Mucosa of rectum (tissue), 2 donors: ENCODE data around the gene NACAD.
"Not testable (repeated sequence)": the region's sequence is repeated elsewhere in the genome, so short reads cannot be mapped to it uniquely, and the experiment has no call there.

Source experiments
- H3K27ac ChIP-seq, 2 donors: one replicate each; pipeline ENCODE4 v1.7.0; 2013; ENCODE audit warnings: inconsistent platforms in 2 of 2, low read depth in 2 of 2, low read length in 2 of 2
- H3K27me3 ChIP-seq, 2 donors: one replicate each; pipeline ENCODE4 v1.7.0; 2013; ENCODE audit warnings: low read length in 2 of 2; ENCODE audit not compliant: control insufficient read depth in 2 of 2, insufficient read depth in 2 of 2
- H3K36me3 ChIP-seq, 2 donors: one replicate each; pipeline ENCODE4 v1.7.0; 2013; ENCODE audit warnings: low read length in 2 of 2; ENCODE audit not compliant: control insufficient read depth in 2 of 2, insufficient read depth in 2 of 2
- H3K4me1 ChIP-seq, 2 donors: one replicate each; pipeline ENCODE4 v1.7.0; 2013; ENCODE audit warnings: low read length in 2 of 2, mild to moderate bottlenecking in 1 of 2; ENCODE audit not compliant: control insufficient read depth in 2 of 2, insufficient read depth in 2 of 2
- H3K4me3 ChIP-seq, 2 donors: one replicate each; pipeline ENCODE4 v1.7.0; 2013; ENCODE audit warnings: low read length in 2 of 2
- H3K9ac ChIP-seq, 2 donors: one replicate each; pipeline ENCODE4 v1.7.0; 2013; ENCODE audit warnings: low read length in 2 of 2, low read depth in 1 of 2, mild to moderate bottlenecking in 1 of 2
- H3K9me3 ChIP-seq, 2 donors: one replicate each; pipeline ENCODE4 v1.7.0; 2013; ENCODE audit warnings: low read length in 2 of 2; ENCODE audit not compliant: control insufficient read depth in 2 of 2
- donor health status: healthy.
- donor health status: Normal muscosa, but diverticular disease.

NACAD gene

DNA sequence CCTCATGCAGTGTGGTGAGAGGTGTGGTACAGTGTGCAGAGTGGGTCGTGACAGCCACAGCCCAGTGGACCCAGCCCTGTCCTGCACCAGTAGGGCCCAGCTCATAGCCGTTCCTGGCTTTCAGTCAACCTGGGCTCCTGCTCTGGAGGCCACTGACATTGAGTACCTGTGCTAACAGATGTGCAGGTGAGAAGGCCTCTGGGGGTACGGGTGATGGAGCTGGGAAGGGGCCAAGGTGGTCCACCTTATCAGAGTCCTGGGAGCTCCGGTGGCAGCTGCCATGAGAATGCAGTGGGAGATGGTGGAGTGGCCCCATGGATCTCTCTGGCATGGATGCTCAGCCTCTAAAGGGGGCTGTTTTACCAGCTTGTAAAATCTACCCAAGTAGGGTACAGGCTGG, 28.8 kb upstream of the NACAD start:
- Histone ChIP-seq H3K9me3 (no peaks in the 10 kb centered on the region), H3K27ac (no peak overlapping the region), H3K4me1 (no peaks in the 10 kb centered on the region), H3K36me3 (no peaks in the 10 kb centered on the region), H3K4me3 (no peak overlapping the region), H3K27me3 (peaks cover 2 to 4% of the 10 kb centered on the region in 2 donors), H3K9ac (no peak overlapping the region)

DNA sequence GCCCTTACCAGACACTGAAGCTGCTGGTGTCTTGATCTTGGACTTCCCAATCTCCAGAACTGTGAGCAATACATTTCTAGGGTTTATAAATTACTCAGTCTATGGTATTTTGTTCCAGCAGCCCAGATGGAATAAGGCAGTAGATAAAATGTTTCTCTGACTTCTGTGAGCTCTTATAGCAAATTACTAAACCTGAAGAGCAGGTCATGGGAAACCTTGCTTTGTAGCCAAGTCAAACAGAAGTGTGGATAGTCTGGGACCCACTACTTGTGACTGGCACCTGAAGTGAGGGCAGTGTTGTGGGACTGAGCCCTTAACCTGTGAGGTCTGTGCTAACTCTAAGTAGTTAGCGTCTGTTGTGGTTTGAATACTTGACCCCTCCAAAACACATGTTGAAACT, 27.3 kb upstream of the NACAD start:
- Histone ChIP-seq H3K27ac (no peak overlapping the region), H3K9me3 (no peaks in the 10 kb centered on the region), H3K9ac (no peak overlapping the region), H3K4me3 (no peak overlapping the region), H3K36me3 (no peaks in the 10 kb centered on the region), H3K4me1 (peaks cover 0 to 2% of the 10 kb centered on the region in 2 donors), H3K27me3 (peaks cover 2 to 4% of the 10 kb centered on the region in 2 donors)

DNA sequence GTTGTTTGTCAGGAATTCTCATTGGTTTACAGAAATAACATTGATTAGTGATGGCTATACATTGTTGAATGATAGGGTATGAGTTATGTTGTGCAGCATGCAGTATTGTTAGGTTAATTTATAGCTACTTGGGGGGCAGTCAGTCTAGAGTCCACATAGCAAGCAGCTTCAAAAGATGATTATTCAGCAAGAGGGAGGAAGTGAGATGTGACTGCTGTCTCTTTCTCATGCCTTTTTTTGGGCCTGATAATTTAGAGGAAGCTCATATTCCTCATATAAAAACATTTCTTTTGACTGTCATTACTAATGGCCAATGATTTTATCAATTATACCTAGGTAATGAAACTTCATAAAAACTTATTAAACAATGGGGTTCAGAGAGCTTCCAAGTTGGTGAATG, 26.2 kb upstream of the NACAD start:
- Histone ChIP-seq H3K27me3 (peaks cover 2 to 4% of the 10 kb centered on the region in 2 donors), H3K27ac (no peak overlapping the region), H3K4me1 (peaks cover 2 to 3% of the 10 kb centered on the region in 2 donors), H3K9me3 (no peaks in the 10 kb centered on the region), H3K4me3 (no peak overlapping the region), H3K36me3 (no peaks in the 10 kb centered on the region), H3K9ac (no peak overlapping the region)

DNA sequence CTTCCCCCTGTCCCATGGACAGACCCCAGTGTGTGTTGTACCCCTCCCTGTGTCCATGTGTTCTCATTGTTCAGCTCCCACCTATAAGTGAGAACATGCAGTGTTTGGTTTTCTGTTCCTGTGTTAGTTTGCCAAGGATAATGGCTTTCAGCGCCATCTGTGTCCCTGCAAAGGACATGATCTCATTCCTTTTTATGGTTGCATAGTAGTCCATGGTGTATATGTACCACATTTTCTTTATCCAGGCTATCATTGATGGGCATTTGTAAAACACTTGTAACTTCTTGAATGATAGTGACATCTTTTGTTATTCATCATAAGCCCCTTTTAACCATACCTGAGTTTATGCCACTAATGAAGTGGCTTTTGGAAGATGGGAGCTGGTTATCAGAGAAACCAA, 25.5 kb upstream of the NACAD start:
- not testable (repeated sequence) for H3K4me1 ChIP-seq, H3K27me3 ChIP-seq, H3K9me3 ChIP-seq, H3K36me3 ChIP-seq, H3K27ac ChIP-seq, H3K4me3 ChIP-seq, H3K9ac ChIP-seq

DNA sequence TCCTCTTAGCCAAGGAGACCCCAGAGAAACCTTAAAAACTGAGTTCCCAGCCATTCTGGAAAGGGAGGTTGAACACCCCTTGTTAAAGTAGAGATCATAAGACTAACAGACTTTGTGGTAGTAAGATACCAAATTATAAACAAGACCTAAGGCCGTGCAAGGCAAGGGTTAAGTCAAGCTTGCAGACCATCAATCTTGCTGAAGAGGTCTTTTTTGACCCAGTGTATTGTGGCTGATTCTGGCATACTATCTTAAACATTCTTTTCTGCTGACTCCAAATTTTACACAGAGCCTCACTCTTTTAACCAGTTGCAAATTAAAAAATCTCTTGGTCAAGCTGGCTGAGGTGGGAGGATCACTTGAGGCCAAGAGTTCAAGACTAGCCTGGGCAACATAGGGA, 23.9 kb upstream of the NACAD start:
- no peak overlapping the region for H3K9ac ChIP-seq
- H3K4me3 ChIP-seq: peak overlapping the region in 1 of 2 donors; percentile 91
- no peak overlapping the region for H3K27ac ChIP-seq
- no peaks in the 10 kb centered on the region for H3K9me3 ChIP-seq
- H3K4me1 ChIP-seq: peaks cover 16 to 18% of the 10 kb centered on the region in 2 donors
- H3K36me3 ChIP-seq: peaks cover 13 to 17% of the 10 kb centered on the region in 2 donors
- H3K27me3 ChIP-seq: peaks cover 2 to 4% of the 10 kb centered on the region in 2 donors

DNA sequence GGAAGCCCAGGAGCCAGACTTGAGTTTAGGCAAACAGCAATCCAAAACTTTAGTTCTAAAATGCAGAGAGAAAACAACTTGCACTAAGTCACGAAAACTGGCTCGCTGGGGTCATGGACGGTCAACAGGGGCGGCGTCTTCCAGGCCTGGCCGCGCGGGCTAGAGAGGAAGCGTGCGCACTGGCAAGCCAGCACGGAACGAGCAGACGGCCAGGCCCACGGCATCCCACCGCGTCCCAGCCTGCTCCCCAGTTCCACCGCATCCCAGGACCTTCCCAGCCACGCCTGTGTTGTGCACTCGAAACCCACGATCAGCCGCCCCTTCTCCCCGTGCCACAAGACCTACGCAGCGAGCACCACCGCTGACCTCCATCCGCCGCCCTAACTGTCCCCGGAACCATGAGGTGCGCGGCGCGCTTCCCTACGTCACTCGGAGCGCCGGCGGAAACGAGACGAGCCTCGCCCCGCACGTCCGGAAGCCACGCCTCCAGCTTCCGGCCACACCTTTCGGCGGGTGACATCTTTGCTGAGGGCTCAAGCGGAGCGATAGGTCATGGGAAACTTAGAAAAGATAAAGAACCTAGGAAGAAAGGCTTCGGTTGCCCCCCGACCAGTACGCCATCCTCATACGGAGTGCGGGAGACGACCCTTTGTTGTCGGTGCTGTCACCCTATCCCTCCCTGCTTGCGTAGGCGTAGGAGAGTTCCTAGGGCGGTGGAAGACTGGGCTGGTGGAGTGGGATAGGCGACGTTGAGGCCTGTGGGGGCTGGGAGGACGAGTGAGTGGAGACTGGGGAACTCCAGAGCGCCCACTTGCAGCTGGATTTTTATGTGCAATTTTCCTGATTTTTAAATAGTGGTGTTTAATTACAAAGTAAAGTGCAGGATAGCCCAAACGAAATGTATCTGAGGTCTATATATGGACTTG, 22.8 kb upstream of the NACAD start, which contains the start of gene TBRG4:
TBRG4 (minus strand) TSS at position 400 of the 926 bp plus-strand sequence. CDS start 2,460 bp downstream, outside the sequence.
- no peaks in the 10 kb centered on the region for H3K9me3 ChIP-seq
- H3K27me3 ChIP-seq: peaks cover 0 to 2% of the 10 kb centered on the region in 2 donors
- H3K4me3 ChIP-seq: peak within 1 kb of the TSS; percentile 91 to 100
- H3K4me1 ChIP-seq: peaks cover 16 to 18% of the 10 kb centered on the region in 2 donors
- peaks cover 23 to 27% of the 10 kb centered on the region in 2 donors for H3K36me3 ChIP-seq
- H3K27ac ChIP-seq: peak within 1 kb of the TSS; percentile 98 to 99
- peak within 1 kb of the TSS; percentile 93 to 96 for H3K9ac ChIP-seq

DNA sequence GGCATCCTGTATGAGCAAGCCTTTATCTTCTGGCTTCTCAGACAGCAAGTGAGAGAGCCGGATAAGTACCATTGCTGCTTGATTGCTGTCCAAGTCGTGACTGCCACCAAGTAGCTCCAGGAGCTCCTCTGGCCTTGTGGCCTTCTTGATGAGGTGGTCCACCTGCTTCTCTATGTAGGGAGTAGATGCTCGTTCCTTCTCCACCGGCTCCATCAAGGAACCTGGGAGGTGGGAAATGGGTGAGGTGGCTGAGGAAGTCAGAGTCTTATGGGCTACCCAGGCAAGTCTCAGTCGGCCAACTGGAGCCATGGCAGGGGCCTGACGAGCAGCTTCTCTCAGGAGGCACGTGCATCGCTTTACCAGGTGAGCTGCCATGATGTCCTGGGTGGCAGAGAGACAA, 20.1 kb upstream of the NACAD start:
- H3K27me3 ChIP-seq: no peaks in the 10 kb centered on the region
- H3K27ac ChIP-seq: no peak overlapping the region
- H3K36me3 ChIP-seq: peaks cover 48 to 54% of the 10 kb centered on the region in 2 donors
- no peaks in the 10 kb centered on the region for H3K9me3 ChIP-seq
- H3K4me3 ChIP-seq: no peak overlapping the region
- peaks cover 16 to 18% of the 10 kb centered on the region in 2 donors for H3K4me1 ChIP-seq
- no peak overlapping the region for H3K9ac ChIP-seq

DNA sequence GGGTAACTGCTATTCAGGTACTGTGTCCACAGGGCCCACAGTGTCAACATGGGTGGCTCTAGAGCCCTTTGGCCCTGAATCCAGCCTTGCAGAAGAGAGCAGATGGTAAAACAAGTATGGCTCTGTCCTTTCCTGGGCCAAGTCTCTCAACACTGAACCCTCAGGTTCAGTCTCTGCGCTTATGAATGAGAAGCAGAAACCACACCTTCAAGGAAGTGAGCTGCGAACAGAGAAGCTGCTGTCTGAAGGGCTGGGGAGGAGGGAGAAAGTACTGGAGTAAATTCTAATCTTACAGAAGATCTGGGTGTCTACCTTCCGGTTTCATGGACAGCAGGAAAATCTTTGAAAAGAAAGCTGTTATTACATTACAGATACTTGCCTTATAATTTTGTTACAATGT, 18.6 kb upstream of the NACAD start:
- peak overlapping the region in 1 of 2 donors; percentile 8 for H3K27ac ChIP-seq
- no peak overlapping the region for H3K9ac ChIP-seq
- H3K4me1 ChIP-seq: peaks cover 16 to 18% of the 10 kb centered on the region in 2 donors
- no peak overlapping the region for H3K4me3 ChIP-seq
- H3K36me3 ChIP-seq: peaks cover 63 to 69% of the 10 kb centered on the region in 2 donors
- no peaks in the 10 kb centered on the region for H3K9me3 ChIP-seq
- H3K27me3 ChIP-seq: no peaks in the 10 kb centered on the region

DNA sequence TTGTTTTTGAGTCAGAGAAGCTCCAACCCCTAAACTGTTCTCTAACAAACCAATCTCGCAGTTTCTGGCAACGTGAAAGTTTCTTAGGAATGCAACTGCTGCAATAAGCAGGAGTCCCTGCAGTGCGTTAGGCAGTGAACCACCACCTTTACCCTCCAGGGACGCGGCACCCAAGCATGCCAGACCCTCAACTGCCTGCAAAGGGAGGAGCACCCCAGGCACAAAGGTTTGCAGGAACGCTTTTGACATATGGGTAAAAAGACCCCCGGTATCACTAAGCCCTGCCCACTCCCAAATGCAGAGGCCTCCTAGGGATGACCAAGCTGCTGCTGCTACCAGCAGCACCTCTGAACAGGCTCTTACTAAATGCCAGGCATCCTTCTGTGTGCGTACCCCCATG, 18.1 kb upstream of the NACAD start:
- H3K27me3 ChIP-seq: no peaks in the 10 kb centered on the region
- H3K36me3 ChIP-seq: peaks cover 68 to 75% of the 10 kb centered on the region in 2 donors
- peaks cover 14 to 18% of the 10 kb centered on the region in 2 donors for H3K4me1 ChIP-seq
- H3K9me3 ChIP-seq: no peaks in the 10 kb centered on the region
- no peak overlapping the region for H3K27ac ChIP-seq
- no peak overlapping the region for H3K4me3 ChIP-seq
- H3K9ac ChIP-seq: no peak overlapping the region

DNA sequence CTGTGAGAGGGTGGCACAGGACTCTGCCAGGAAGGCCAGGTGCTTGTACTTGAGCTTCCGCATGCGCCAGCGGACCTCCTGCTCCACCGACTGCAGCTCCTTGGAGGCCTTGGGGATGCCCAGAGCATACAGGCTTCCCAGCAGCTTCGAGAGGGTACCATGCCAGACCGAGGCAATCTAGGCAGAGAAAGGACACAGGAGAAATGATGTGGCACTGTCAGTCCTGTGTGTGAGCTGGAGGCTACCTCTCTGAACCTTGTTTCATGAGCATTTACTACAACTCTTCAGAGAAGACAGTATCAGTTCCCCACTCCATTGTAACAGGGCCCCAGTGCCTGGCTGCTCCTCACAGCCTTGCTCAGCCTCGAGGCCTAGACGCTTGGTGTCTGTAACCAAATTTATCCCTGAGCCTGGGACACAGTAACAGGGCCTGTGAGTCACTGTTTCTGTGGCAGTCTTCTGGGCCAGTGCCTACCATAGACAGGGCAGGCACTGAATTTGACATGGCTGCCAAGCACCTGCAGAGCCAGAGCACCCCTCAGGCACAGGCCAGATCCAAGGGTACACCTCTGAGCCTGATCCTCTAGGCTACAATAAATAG, 16.9 kb upstream of the NACAD start:
- H3K36me3 ChIP-seq: peaks cover 79 to 86% of the 10 kb centered on the region in 2 donors
- H3K9me3 ChIP-seq: no peaks in the 10 kb centered on the region
- no peak overlapping the region for H3K4me3 ChIP-seq
- H3K9ac ChIP-seq: no peak overlapping the region
- no peaks in the 10 kb centered on the region for H3K27me3 ChIP-seq
- H3K27ac ChIP-seq: no peak overlapping the region
- H3K4me1 ChIP-seq: peaks cover 14 to 18% of the 10 kb centered on the region in 2 donors
